Stimulated activated CD8-positive, alpha-beta memory T cell treated with anti-CD3 and anti-CD28 coated beads, Interleukin-2, amount 100 ng/mL, for 1 hour (primary cell): ENCODE results near the gene AGBL1.
"Not testable (repeated sequence)": the region's sequence is repeated elsewhere in the genome, so short reads cannot be mapped to it uniquely, and the experiment has no call there.

Experiments
- DNase-seq, 2 donors: peaks; one replicate each; pipeline ENCODE4 v3.0.0-alpha.2; 2020; ENCODE audit warnings: low read depth in 2 of 2

The AGBL1 gene

DNA sequence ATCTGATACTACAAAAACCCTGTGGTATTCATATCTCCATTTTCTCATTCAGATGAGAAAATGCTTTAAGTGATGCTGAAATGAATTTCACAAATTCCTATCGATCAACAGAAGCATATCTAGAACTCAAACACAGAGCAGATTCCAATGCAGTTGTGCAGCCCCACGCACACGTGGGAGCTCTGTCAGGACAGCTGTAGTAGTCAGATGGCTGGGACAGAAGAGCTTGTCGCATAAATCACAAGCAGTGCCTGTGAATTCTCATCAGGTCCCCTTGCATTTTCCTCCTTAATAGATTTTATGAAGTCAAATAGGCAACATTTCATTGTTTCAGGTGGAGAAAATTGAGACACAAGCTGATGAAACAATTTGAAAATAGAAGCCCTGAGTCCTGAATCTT is 792.3 kb downstream of the AGBL1 start:
- DNase-seq: no peak

DNA sequence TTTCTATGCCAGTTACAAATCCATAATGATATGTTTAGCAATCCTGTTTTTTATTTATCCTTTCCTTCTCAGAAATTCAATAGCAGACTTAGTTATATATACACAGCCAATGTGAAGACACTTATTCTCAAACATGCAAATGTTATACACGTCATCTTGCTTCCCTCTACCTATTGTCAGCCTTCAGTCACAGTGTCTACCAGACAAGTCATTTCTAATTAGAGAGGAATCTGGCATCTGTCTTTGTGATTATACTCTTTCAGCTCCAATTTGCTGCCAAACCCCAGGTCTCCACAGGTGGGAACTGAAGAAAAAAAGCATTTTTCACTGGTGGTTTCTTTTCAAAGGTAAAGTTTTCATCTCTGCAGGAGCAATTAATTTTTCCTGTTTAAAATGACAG is 793.1 kb downstream of the AGBL1 start:
- DNase-seq: no peak

DNA sequence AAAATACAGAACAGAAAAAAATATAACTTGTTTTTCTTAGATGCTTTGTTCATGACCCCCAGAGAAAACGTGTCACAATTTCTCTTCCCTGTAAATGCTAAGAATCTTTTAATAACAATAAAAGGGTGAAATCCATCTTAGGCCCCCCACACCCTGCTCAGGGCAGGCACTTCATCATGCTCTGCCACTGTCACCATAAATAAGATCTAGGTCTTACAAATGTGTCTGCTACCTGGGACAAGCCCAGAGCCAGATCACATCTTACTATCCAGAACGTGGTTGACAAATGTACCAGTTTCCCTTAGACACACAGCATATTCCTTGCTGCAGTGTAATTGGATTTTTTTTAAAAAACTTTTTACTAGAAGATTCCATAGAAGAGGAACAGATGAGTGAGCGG is 795.4 kb downstream of the AGBL1 start:
- no peak for DNase-seq

DNA sequence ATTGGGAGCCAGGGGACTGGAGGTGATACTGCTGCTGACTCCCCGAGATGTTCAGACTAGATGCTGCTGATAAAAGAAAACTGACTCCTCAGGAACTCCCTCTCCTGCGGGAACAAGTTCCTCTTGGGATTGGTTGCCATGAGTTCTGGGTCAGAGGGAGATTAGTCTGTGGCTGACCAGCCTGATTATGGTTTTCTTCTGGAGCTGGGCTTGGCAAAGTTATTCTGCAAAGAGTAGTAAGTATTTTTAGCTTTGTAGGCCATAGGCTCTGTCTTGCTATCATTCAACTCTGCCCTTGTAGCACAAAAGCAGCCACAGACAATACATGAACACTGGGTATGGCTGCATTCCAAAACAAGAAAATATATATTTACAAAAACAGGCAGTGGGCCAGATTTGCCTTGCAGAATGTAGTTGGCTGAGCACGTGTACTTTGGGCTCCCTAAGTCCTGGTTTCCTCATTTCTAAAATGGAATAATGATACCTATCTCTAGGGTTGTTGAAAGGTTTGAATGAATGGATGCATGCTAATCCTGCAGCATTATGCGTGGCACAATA is 796.8 kb downstream of the AGBL1 start:
- no peak for DNase-seq

DNA sequence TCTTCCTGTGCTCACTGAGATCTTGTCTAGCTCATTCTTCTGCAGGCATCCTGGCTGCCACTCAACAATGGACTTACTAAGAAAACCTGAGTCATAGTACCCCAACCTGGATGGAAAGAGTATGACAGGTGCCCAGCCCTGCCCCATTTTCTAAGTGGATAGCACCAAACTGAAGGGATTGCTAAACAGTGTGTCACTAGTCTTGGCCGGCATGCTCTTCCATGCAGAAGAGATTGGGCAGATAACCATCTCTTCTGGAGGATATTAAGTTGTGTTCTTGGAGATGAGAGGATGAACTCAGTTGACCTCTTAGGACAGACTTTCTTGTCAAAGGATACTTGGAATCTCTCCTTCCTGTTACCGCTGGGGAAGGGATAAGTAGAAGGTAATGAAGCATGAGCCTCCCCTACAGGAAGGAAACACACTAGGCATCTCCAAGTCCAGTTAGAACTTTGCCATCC is 797.5 kb downstream of the AGBL1 start:
- DNase-seq: no peak

DNA sequence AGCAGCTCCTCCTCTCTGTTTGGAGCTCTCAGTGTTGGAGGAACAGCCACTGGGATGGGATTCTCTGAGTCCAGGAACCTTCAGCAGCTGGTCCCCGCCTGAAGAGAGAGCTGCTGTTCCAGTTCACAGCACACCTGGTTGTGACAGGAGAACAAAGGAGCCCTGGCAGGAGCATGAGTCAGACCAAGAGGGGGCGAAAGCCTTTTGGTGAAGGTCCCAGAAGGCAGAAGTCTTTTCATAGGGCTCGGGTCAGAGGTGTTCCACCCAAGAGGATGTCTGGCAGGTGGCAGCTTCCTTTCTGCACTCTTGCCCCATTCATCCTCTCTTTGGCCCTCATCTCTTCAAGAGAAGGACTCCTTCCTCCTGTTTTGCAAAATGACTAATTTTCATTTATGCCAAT is 799.2 kb downstream of the AGBL1 start:
- DNase-seq: not testable (repeated sequence)

DNA sequence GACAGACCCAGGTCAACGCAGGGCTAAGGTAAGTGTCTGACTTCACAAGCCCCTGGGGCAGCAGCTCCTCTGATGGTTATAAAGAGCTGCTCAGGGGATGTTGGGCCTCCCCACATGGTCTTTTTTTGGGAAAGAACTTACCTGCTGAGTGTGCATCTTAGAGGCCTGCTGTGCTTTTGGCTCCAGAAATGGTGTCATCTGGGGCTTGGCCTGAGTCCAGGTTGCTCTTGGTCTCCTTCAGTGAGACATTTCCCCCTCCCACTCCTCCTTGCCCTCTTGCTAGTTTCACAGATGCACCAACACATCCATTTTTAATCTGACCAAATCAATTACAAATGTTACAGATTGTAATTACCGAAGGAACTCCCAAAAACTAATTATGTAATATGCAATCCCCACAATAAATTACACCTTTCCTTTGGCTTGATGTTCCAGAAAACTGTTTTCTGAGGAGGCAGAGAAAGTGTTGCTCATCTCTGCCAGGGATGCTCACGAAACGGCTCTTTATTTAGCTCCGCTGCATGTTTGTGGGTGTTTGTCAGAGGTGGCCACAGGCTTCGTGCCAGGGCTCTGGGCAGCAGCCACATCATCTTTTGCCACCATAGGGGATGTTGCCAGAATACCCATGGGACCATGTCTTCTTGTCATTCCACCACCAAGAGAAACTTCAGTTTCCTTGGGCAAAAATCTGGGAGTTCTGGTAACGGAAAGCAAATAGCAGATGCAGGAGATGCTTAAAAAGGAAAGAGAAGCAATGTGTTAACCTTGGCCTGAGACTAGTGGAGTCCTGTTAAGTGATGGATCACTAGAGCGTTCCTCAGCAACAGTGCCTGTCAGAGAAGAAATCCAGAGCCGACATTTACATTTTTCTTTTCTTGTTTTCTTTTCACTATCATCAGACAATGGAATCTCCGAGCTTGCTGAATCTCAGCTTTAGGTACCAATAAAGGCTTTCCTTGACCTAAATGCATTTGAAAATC is 799.9 kb downstream of the AGBL1 start:
- no peak for DNase-seq

DNA sequence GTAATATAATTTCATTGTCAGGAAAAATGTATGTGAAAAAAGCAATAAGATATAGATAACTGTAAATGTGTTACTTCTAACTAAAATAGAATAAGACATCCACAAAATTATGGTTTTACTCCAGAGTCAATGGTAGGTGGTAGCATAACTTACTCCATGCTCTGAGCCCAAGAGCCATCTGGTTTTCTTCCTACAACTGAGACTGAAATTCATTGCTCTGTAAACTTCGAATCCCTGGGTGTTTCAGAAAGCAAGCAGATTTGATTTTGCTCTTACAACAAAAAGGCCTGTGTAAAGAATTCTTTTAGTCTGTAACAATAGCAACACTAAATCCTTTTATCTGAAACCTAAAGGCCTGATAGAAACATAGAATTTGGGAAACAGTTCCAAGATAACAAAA is 805.9 kb downstream of the AGBL1 start:
- DNase-seq: no peak

DNA sequence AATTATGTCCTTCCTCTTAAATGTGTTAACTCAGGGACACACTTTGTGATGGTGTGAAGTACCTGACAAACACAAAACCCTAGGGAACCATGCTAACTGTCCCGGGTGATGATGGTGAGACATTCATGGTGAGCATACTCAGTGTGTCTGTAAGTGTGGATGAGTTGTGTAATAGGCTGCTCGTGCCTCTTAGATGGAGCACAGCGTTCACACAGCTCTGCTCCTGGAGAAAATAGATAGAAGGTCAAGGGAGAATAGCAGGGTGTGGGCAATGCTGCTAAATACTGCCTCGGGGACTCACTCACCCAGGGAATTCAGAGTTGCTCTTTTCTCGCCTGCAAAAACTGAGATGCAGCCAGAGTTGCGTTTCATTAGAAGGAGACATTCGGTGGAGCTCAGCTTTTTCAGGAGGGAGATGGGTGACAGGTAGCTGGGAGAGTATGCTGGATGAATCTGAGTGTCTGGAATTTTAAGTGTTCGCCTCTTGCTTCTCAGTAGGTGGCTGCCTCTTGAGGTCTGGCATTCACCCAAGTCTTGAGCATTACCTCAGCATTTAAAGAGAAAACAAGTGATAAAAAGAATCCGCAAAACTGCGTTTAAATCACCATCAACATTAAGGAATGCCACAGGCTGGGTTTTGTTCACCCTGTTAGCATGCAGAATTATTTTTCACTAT is 813.2 kb downstream of the AGBL1 start:
- no peak for DNase-seq

DNA sequence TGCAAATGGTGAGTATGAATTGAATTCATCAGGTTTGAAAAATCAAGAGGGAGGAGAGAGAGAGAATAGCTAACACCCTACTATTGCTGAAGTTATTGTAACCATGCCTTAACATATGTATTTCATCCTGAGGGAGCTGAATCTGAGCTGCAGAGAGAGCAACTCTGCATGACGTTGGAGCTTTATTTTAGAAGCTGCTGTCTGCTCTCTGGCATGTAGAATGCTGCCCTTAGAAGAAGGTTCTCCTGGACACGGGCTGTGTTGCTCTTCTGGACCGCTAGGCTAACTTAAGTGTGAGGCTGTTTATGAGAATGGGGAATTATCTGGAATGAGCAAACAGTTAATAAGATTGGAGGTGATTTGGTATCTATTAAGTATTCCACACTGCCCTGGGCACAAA is 814.6 kb downstream of the AGBL1 start:
- no peak for DNase-seq

DNA sequence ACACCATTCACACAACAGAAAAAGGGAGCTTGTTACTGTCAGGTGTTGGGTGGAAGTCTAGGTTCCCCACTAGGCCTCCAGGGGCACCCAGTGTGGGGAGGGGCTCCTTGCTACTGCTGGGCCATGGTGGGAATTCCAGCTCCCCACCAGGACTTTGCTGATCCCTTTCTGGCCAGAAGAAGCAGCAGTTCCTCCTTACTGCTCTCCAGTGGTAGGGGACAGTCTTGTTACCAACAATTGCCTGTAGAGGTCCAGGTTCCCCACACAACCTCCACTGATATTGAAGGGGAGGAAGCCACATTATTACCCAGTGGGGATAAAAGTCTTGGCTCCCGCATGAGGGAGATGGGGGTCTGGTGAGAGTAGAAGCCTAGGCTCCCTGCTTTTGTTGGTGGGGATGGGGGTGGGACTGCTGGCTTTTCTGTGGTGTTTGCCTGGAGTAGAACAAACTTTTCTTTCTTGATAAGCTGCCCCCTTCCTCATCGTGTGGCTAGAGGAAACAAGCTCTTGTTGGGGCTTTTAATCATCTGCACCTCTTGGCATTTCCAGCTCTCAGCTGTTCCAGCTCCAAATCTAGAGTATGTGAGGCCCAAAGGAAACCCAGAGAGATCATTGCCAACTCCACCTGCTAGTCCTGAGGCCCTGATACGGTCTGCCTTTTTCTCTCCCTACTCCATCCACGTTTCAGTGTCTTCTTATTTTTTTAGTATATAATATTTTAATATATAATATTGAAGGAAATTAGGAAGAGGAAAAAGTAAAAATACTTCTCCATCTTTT is 824.2 kb downstream of the AGBL1 start:
- no peak for DNase-seq

DNA sequence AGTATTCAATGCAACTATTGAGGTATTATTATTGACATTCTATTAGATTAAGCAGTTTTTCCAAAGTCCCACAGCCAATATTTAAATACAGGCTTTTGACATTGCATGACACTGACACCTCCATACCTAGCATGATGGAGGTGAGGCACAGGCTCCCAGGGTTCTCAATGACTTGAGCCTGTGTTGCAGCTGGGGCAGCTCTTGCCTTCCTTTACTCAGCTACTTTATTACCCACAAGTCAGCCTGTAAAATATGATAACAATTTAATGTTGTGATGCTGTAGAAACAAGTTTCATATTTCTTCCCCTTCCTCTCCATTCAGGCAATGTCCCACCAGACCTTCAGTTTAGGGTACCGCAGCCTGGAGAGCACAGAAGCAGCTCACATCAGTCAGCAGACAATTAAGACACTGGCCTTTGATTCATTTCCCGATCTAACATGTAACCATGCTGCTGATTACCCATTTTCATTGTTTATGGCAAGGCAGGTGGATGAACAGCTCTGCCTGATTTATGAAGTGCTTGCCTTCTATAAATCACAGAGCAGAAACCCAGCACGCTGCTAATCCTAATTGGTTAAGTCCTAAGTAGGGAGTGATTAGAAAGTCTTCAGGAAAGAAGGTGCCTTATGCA is 826.1 kb downstream of the AGBL1 start:
- DNase-seq: no peak

DNA sequence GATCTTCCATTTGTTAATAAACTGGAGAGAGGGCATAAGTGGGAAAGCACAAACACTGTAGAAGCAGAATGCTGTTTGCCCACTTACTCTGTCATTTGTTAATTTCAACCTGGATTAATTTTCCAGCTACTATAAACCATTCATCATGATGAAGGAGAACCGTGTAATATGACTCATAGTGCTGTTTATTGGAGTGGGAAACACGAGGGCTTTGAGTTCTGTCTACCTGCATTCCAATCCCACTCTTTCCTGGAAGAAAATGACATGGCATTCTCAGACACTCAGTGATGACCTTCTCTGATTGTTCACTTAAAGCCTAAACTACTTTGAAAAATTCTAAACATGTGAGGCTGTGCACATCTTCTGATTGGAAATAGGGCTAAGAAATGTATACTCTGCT is 826.7 kb downstream of the AGBL1 start:
- no peak for DNase-seq

DNA sequence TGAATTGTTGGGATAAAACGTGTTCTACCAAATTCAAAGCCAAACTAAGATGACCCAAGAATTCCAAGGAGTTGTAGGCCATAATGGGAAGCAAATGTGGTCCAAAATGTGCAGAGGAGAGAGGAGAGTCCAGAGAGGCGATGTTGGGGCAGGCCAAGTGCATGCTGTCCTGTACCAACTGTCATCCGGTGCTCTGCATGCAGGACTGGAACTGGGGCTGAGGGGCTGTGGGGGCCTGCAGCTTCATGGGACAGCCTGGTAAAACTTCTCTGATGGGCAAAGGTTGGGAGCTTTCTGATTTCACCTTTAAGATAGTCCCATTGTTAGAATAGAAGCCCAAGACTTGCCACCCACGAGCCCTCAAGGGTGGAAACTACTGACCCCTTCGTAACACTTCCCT is 831.4 kb downstream of the AGBL1 start:
- DNase-seq: no peak

DNA sequence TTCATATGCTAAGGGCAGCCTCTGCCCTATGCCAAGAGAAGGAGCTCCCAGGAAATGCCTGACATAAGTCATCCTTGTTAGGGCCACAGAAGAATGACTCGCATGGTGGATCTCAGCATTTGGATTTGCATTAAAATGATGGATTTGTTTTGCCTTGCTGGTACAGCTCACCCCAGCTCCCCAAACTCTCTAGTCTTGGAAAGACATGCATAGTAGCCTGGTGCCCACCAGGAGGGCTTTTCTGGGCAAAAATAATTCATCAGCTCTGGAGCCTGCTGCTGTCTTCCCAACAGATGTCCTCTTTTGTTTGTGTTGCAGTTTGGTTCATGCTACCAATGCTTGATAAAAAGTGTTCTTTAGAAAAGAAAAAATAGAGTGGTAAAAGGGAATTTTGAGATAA is 833.0 kb downstream of the AGBL1 start:
- DNase-seq: no peak

DNA sequence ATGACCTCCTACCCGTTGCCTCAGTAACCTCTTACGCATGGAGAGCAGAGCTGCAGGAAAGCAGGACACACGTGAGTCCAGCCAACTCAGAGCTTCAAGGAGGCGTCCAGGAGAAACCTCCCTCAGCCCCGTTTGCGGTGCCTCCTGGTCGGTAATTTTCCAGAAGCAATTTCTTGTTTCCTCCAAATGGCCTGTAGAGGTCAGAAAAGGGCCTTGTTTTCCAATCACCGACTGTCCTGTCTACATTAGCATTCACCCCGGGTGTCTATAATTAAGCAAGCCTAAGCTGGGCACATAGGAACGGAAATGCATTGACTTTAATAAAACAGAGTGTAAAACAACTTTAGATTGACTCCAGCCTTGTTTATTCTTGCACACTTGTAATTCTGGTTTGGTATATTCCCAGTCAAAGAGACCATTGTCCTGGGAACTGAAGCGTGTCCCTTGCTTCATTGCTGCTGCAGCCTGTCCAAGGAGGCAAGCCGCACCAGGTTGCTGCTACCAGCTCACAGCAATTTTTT is 836.2 kb downstream of the AGBL1 start:
- DNase-seq: no peak

DNA sequence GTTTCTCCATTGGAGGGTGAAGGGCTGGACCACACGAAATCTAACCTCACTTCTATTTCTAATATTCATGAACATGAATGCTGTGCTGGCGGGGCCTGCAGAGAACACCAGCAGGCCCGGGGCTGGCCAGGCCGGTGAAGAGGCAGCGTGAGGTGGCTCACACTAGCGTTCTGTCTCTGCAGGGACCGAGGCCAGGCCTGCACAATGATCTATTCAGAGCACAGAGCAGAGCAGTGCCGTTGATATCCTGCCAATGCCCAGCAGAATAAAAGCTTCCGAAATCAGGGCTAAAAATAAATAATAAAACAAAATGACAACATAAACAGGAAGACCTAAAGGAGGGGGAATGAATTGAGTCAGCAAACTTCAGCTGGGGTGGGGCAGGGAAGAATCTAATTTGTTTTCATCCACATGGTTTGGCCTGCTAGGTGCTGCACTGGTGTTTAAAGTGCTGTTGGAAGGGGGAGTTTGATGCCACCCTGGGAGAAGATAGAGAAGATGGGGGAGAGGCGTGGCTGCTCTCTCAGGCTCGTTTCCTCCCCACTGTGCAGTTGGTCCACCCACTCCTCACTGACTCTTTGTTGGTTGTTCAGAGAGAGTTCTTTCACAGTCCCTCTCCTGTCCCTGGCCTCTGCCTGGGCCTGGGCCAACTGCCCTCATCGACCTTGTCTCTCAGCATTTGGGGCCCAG is 837.1 kb downstream of the AGBL1 start:
- no peak for DNase-seq

DNA sequence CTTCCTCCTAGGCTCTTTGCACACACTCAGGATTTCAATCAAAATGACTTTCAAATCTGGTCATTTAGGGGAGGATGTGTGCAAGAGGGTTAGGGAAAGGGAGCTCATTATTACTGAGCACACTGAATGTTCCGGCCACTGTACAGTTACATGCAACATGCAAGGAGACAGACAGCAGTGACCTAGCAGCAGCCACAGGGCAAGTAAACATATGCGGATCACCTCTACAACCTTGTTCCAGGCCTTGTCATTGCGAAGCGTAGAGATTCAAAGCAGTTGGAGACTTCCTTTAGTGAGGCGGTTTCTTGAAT is 837.6 kb downstream of the AGBL1 start:
- no peak for DNase-seq

DNA sequence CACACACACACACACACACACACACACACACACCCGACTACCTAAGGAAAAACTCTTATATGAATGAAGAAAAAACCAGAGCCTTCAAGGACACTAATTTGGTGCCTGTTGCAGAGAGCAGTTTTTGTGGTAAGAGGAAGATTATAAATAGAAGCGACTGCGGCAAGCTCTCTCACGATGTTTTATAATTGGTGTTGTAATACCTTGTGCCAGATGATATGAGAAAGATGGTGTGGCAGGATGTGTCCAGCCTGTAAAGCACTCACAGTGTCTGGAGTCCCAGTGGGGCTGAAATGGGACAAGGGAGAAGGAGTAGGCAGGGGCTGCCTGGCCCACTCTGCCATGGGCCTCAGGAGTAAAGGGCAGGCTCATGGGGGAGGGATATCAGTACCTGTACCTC is 839.9 kb downstream of the AGBL1 start:
- DNase-seq: no peak

DNA sequence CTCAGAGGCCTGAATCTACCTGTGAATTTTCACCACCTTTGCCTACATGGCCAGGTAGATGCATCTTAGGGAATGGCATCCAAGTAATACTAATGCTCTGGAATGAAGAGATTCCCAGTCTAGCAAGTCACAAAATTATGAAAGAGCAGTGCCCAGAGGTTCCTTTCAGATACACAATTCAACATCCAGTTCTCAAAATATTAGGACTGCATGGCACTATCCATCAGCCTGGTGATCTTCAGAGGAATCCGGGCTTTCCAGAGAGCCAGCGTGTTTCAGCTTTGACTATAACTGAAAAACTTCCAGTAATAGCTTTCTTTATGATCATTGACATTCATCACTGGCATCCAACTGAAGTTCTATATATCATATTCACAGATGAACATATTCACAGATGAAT is 849.8 kb downstream of the AGBL1 start:
- DNase-seq: no peak

DNA sequence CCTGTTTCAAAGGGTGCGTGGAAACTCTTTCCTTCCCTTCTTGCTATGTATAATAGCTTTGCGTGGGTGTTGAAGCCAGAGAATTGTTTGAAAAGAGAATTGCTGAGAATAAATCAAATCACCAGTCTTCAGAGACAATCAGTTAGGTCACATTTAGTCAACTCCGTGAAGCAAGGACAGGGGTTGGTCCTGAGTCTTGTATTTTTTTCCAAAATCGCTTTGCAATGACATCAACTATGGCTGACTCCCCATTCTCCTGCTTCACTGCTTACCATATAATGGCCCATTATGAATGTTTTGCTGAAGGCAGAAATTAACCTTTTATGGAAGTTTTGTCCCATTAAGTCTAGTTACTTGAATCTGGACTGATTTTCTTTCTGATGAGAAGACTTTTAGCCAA is 852.8 kb downstream of the AGBL1 start:
- no peak for DNase-seq
